Mesenchymal stem cell (in vitro differentiated cells and primary cell): ENCODE data around the gene STUB1.

Experiments
- DNase-seq: peaks from one replicate; pipeline ENCODE4 v3.0.0-alpha.2; 2013
- H2AFZ ChIP-seq: one replicate; pipeline ENCODE4 v1.6.1; 2013; ENCODE audit warnings: low read depth, mild to moderate bottlenecking, control low read depth, inconsistent platforms, low read length, moderate library complexity
- H2AK5ac ChIP-seq: 2 replicates; pipeline ENCODE4 v1.6.1; 2013; ENCODE audit warnings: low read length, moderate library complexity, mild to moderate bottlenecking, inconsistent platforms; ENCODE audit not compliant: severe bottlenecking
- H2BK120ac ChIP-seq: one replicate; pipeline ENCODE4 v1.6.1; 2013; ENCODE audit warnings: low read depth, mild to moderate bottlenecking, inconsistent platforms, low read length, moderate library complexity
- H2BK12ac ChIP-seq, 2 experiments: one replicate each; pipeline ENCODE4 v1.6.1; 2013; ENCODE audit warnings: inconsistent platforms in 2 of 2, low read length in 2 of 2, mild to moderate bottlenecking in 2 of 2, moderate library complexity in 2 of 2, control low read depth in 1 of 2
- H2BK15ac ChIP-seq: one replicate; pipeline ENCODE4 v1.6.1; 2013; ENCODE audit warnings: mild to moderate bottlenecking, low read depth, inconsistent platforms; ENCODE audit not compliant: poor library complexity, severe bottlenecking
- H2BK5ac ChIP-seq: 2 replicates; pipeline ENCODE4 v1.6.1; 2013; ENCODE audit warnings: low read depth, mild to moderate bottlenecking, low read length, control low read depth, inconsistent platforms; ENCODE audit not compliant: poor library complexity, severe bottlenecking
- H3K14ac ChIP-seq, 2 experiments: one replicate each; pipeline ENCODE4 v1.6.1; 2013; ENCODE audit warnings: inconsistent platforms in 2 of 2, low read length in 2 of 2, control low read depth in 1 of 2, mild to moderate bottlenecking in 1 of 2, moderate library complexity in 1 of 2
- H3K18ac ChIP-seq, 2 experiments: one replicate each; pipeline ENCODE4 v1.6.1; 2013; ENCODE audit warnings: inconsistent platforms in 2 of 2, low read length in 2 of 2, control low read depth in 1 of 2, low read depth in 1 of 2, mild to moderate bottlenecking in 1 of 2
- H3K23ac ChIP-seq, 2 experiments: one replicate each; pipeline ENCODE4 v1.6.1; 2013; ENCODE audit warnings: inconsistent platforms in 2 of 2, low read length in 2 of 2, mild to moderate bottlenecking in 2 of 2, moderate library complexity in 2 of 2, control low read depth in 1 of 2
- H3K27ac ChIP-seq: 2 replicates; pipeline ENCODE4 v1.5.1; 2013; ENCODE audit warnings: mild to moderate bottlenecking, moderate library complexity, low read length, control low read depth, inconsistent platforms; ENCODE audit not compliant: poor library complexity, severe bottlenecking
- H3K27me3 ChIP-seq, 2 experiments: 2 replicates each; pipeline versions ENCODE4 v1.6.1 to v1.7.0; 2013; ENCODE audit warnings: low read length in 2 of 2, mild to moderate bottlenecking in 2 of 2, moderate library complexity in 2 of 2, control low read depth in 1 of 2, inconsistent platforms in 1 of 2; ENCODE audit not compliant: control insufficient read depth in 1 of 2, insufficient read depth in 1 of 2
- H3K36me3 ChIP-seq, 2 experiments: 2 replicates each; pipeline versions ENCODE4 v1.6.1 to v1.7.0; 2013; ENCODE audit warnings: low read length in 2 of 2, control low read depth in 1 of 2, inconsistent platforms in 1 of 2, low read depth in 1 of 2, mild to moderate bottlenecking in 1 of 2; ENCODE audit not compliant: insufficient read depth in 2 of 2, control insufficient read depth in 1 of 2
- H3K4ac ChIP-seq, 2 experiments: one replicate each; pipeline ENCODE4 v1.6.1; 2013; ENCODE audit warnings: inconsistent platforms in 2 of 2, low read length in 2 of 2, mild to moderate bottlenecking in 2 of 2, moderate library complexity in 2 of 2, control low read depth in 1 of 2, low read depth in 1 of 2
- H3K4me1 ChIP-seq: 2 replicates; pipeline ENCODE4 v1.6.1; 2013; ENCODE audit warnings: low read depth, low read length, control low read depth; ENCODE audit not compliant: control insufficient read depth, insufficient read depth
- H3K4me2 ChIP-seq: 2 replicates; pipeline ENCODE4 v1.6.1; 2013; ENCODE audit warnings: low read length, mild to moderate bottlenecking, inconsistent platforms; ENCODE audit not compliant: poor library complexity, severe bottlenecking
- H3K4me3 ChIP-seq, 2 experiments: 2 replicates each; pipeline versions ENCODE4 v1.5.1 to v1.7.0; 2013; ENCODE audit warnings: low read length in 2 of 2, mild to moderate bottlenecking in 2 of 2, control low read depth in 1 of 2, low read depth in 1 of 2; ENCODE audit not compliant: insufficient read depth in 1 of 2
- H3K79me1 ChIP-seq: replicated peaks from 2 replicates; pipeline ENCODE4 v1.6.1; 2013; ENCODE audit warnings: mild to moderate bottlenecking, control low read depth, low read length, inconsistent platforms; ENCODE audit not compliant: poor library complexity, severe bottlenecking
- H3K9ac ChIP-seq: 2 replicates; pipeline ENCODE4 v1.7.0; 2013; ENCODE audit warnings: mild to moderate bottlenecking, low read length, moderate library complexity
- H3K9me3 ChIP-seq: 2 replicates; pipeline ENCODE4 v1.7.0; 2013; ENCODE audit warnings: mild to moderate bottlenecking, low read length; ENCODE audit not compliant: control insufficient read depth
- H4K8ac ChIP-seq: one replicate; pipeline ENCODE4 v1.6.1; 2013; ENCODE audit warnings: inconsistent platforms, mild to moderate bottlenecking, low read length, moderate library complexity
- H4K91ac ChIP-seq: one replicate; pipeline ENCODE4 v1.6.1; 2013; ENCODE audit warnings: mild to moderate bottlenecking, low read length, inconsistent platforms
- WGBS: methylation state at CpG from one replicate; pipeline ENCODE4 v1.1.7; 2013; ENCODE audit warnings: mixed read lengths; 5-methylcytosine and 5-hydroxymethylcytosine counted together

Gene STUB1

GRCh38 chr16:674214-674881 lies 5.9 kb upstream of the STUB1 start:
- DNase-seq, result no peak
- Histone ChIP-seq H2AFZ (no peak overlapping the region), H2BK15ac (no peak overlapping the region), H3K4ac (no peak overlapping the region), H2AK5ac (no peak overlapping the region), H2BK120ac (no peak overlapping the region), H3K14ac (no peak overlapping the region), H2BK12ac (no peak overlapping the region), H3K4me2 (no peak overlapping the region), H3K79me1 (peaks cover 21% of the 10 kb centered on the region), H3K4me3 (no peak overlapping the region), H4K91ac (no peak overlapping the region), H3K23ac (no peak overlapping the region), H3K18ac (no peak overlapping the region), H3K9ac (no peak overlapping the region), H2BK5ac (no peak overlapping the region), H3K27ac (no peak overlapping the region), H4K8ac (no peak overlapping the region), H3K27me3 (no peaks in the 10 kb centered on the region), H3K9me3 (no peaks in the 10 kb centered on the region), H3K4me1 (peaks cover 43% of the 10 kb centered on the region), H3K36me3 (peaks cover 41 to 69% of the 10 kb centered on the region in 2 experiments)
- WGBS, result 90% methylated on average over 22 of the region's 22 CpGs

- Histone ChIP-seq H3K79me1 (peaks cover 16% of the 10 kb centered on the region), H3K27me3 (no peaks in the 10 kb centered on the region), H2BK15ac (peak within 1 kb of the TSS; percentile 75), H2BK5ac (no peak within 1 kb of the TSS), H3K23ac (no peak within 1 kb of the TSS), H2BK120ac (peak within 1 kb of the TSS; percentile 39), H2AK5ac (no peak within 1 kb of the TSS), H3K18ac (peak within 1 kb of the TSS; percentile 48 to 85), H3K4me3 (peak within 1 kb of the TSS; percentile 48 to 75), H3K9me3 (no peaks in the 10 kb centered on the region), H2AFZ (no peak within 1 kb of the TSS), H2BK12ac (no peak within 1 kb of the TSS), H3K14ac (peak within 1 kb of the TSS in 1 of 2 experiments; percentile 69), H3K4me1 (peaks cover 44% of the 10 kb centered on the region), H3K36me3 (peaks cover 32 to 60% of the 10 kb centered on the region in 2 experiments), H4K91ac (peak within 1 kb of the TSS; percentile 43), H4K8ac (peak within 1 kb of the TSS; percentile 53), H3K9ac (peak within 1 kb of the TSS; percentile 38), H3K4me2 (peak within 1 kb of the TSS; percentile 89), H3K27ac (no peak within 1 kb of the TSS), H3K4ac (peak within 1 kb of the TSS in 1 of 2 experiments; percentile 64)
- DNase-seq, result peak; percentile 64
- 8% methylated on average over 39 of the region's 73 CpGs for whole genome bisulfite sequencing
Observed at GRCh38 chr16:674968-675883, 5.0 kb upstream of the STUB1 start, which contains the start of gene RHBDL1. TSS of gene RHBDL1 (plus strand) at chr16:675671. CDS start at chr16:675791, 120 bp downstream.

GRCh38 chr16:675884-676564 lies 4.2 kb upstream of the STUB1 start:
- Histone ChIP-seq H2BK5ac (no peak overlapping the region), H3K4me2 (peak overlapping the region; percentile 89), H4K8ac (no peak overlapping the region), H3K9ac (no peak overlapping the region), H3K4ac (no peak overlapping the region), H3K18ac (no peak overlapping the region), H3K79me1 (peaks cover 9% of the 10 kb centered on the region), H2AK5ac (no peak overlapping the region), H4K91ac (no peak overlapping the region), H2BK12ac (no peak overlapping the region), H3K27ac (no peak overlapping the region), H2BK15ac (no peak overlapping the region), H3K23ac (no peak overlapping the region), H3K4me1 (peaks cover 44% of the 10 kb centered on the region), H3K27me3 (no peaks in the 10 kb centered on the region), H3K36me3 (peaks cover 24 to 53% of the 10 kb centered on the region in 2 experiments), H2AFZ (no peak overlapping the region), H3K4me3 (peak overlapping the region; percentile 48 to 75), H3K14ac (no peak overlapping the region), H2BK120ac (peak overlapping the region; percentile 39), H3K9me3 (no peaks in the 10 kb centered on the region)
- DNase-seq, result no peak
- 87% methylated on average over 13 of the region's 25 CpGs for WGBS

GRCh38 chr16:676565-676902 lies 3.7 kb upstream of the STUB1 start:
- Histone ChIP-seq H3K14ac (no peak overlapping the region), H3K23ac (no peak overlapping the region), H2BK15ac (no peak overlapping the region), H2AFZ (no peak overlapping the region), H3K9me3 (no peaks in the 10 kb centered on the region), H3K27ac (no peak overlapping the region), H2BK12ac (no peak overlapping the region), H3K36me3 (peaks cover 23 to 53% of the 10 kb centered on the region in 2 experiments), H3K18ac (no peak overlapping the region), H3K4me1 (peaks cover 49% of the 10 kb centered on the region), H3K27me3 (no peaks in the 10 kb centered on the region), H3K79me1 (peaks cover 5% of the 10 kb centered on the region), H4K91ac (peak overlapping the region; percentile 44), H3K4me3 (no peak overlapping the region), H2BK5ac (no peak overlapping the region), H2BK120ac (no peak overlapping the region), H4K8ac (no peak overlapping the region), H2AK5ac (no peak overlapping the region), H3K4me2 (no peak overlapping the region), H3K9ac (no peak overlapping the region), H3K4ac (no peak overlapping the region)
- WGBS, result 94% methylated on average over 21 of the region's 21 CpGs
- DNase-seq, result no peak
